ENCODE results near the gene KIF16B. TPM values are rescaled to one million over a fixed set of nuclear protein-coding genes. Genes with fewer than 3 reads are reported as not detected.

KIF16B gene
- total RNA-seq, 4 donors from 2014 or later = 16.6 to 29.6 (median 20.2) TPM

GRCh38 chr20:16589623-16590022, 16.4 kb upstream of the KIF16B start:
- 82 to 87% methylated on average over 9 of the region's 9 CpGs for WGBS, 2 donors
- H3K4me1 ChIP-seq = no peaks in the 10 kb centered on the region

GRCh38 chr20:16588241-16588640, 15.0 kb upstream of the KIF16B start:
- Histone ChIP-seq H3K4me3 (no peak overlapping the region), H3K4me1 (no peaks in the 10 kb centered on the region), H3K27me3 (peaks cover 0 to 31% (median 0%) of the 10 kb centered on the region in 4 donors), H3K36me3 (no peaks in the 10 kb centered on the region), H3K9me3 (no peaks in the 10 kb centered on the region), H3K27ac (no peak overlapping the region)
- 75 to 77% methylated on average over 5 of the region's 5 CpGs for WGBS, 2 donors
- no peak for TF ChIP-seq CTCF (IDR thresholded peaks at IDR 0.05)
- TF ChIP-seq POLR2A (IDR thresholded peaks at IDR 0.05) = no peak
- intact Hi-C loops (cut with DNase I) = no loop called here
- DNase-seq = no peak

More at GRCh38 chr20:16589623-16590022, 16.4 kb upstream of the KIF16B start:
- TF ChIP-seq CTCF (IDR thresholded peaks at IDR 0.05) = no peak
- TF ChIP-seq POLR2A (IDR thresholded peaks at IDR 0.05) = no peak
- DNase-seq = no peak
- no peak overlapping the region for H3K27ac ChIP-seq
- intact Hi-C loops (cut with DNase I) = no loop called here
- H3K4me3 ChIP-seq = no peak overlapping the region
- no peaks in the 10 kb centered on the region for H3K36me3 ChIP-seq
- H3K9me3 ChIP-seq = no peaks in the 10 kb centered on the region
- peaks cover 0 to 31% (median 0%) of the 10 kb centered on the region in 4 donors for H3K27me3 ChIP-seq

GRCh38 chr20:16587066-16587465, 13.8 kb upstream of the KIF16B start:
- 70 to 75% methylated on average over 2 of the region's 2 CpGs for WGBS, 2 donors
- no peak overlapping the region for H3K4me3 ChIP-seq
- intact Hi-C loops (cut with DNase I) = no loop called here
- DNase-seq = no peak
- H3K36me3 ChIP-seq = no peaks in the 10 kb centered on the region
- peaks cover 0 to 31% (median 0%) of the 10 kb centered on the region in 4 donors for H3K27me3 ChIP-seq
- no peak overlapping the region for H3K27ac ChIP-seq
- no peak for TF ChIP-seq POLR2A (IDR thresholded peaks at IDR 0.05)
- TF ChIP-seq CTCF (IDR thresholded peaks at IDR 0.05) = no peak
- H3K9me3 ChIP-seq = no peaks in the 10 kb centered on the region
- no peaks in the 10 kb centered on the region for H3K4me1 ChIP-seq

GRCh38 chr20:16583474-16583873, 10.2 kb upstream of the KIF16B start:
- TF ChIP-seq CTCF (IDR thresholded peaks at IDR 0.05) (no peak), POLR2A (IDR thresholded peaks at IDR 0.05) (no peak)
- Histone ChIP-seq H3K4me1 (peaks cover 0 to 20% (median 13%) of the 10 kb centered on the region in 3 donors), H3K36me3 (no peaks in the 10 kb centered on the region), H3K4me3 (no peak overlapping the region), H3K27me3 (peaks cover 0 to 17% (median 0%) of the 10 kb centered on the region in 4 donors), H3K27ac (no peak overlapping the region), H3K9me3 (no peaks in the 10 kb centered on the region)
- WGBS, 2 donors = 79 to 81% methylated on average over 2 of the region's 2 CpGs
- intact Hi-C loops (cut with DNase I) = no loop called here
- no peak for DNase-seq

- intact Hi-C loops (cut with DNase I) = no loop called here
- Histone ChIP-seq H3K4me1 (peaks cover 0 to 20% (median 13%) of the 10 kb centered on the region in 3 donors), H3K4me3 (no peak overlapping the region), H3K27me3 (peaks cover 0 to 6% (median 0%) of the 10 kb centered on the region in 4 donors), H3K36me3 (no peaks in the 10 kb centered on the region), H3K27ac (no peak overlapping the region), H3K9me3 (no peaks in the 10 kb centered on the region)
- WGBS, 2 donors = 71 to 93% methylated on average over 2 of the region's 2 CpGs
- TF ChIP-seq POLR2A (IDR thresholded peaks at IDR 0.05) (no peak), CTCF (IDR thresholded peaks at IDR 0.05) (no peak)
- DNase-seq = no peak
Observed at GRCh38 chr20:16581241-16581640, 8.0 kb upstream of the KIF16B start.
